Measurements from ENCODE around the gene NISCH.

Gene NISCH

DNA sequence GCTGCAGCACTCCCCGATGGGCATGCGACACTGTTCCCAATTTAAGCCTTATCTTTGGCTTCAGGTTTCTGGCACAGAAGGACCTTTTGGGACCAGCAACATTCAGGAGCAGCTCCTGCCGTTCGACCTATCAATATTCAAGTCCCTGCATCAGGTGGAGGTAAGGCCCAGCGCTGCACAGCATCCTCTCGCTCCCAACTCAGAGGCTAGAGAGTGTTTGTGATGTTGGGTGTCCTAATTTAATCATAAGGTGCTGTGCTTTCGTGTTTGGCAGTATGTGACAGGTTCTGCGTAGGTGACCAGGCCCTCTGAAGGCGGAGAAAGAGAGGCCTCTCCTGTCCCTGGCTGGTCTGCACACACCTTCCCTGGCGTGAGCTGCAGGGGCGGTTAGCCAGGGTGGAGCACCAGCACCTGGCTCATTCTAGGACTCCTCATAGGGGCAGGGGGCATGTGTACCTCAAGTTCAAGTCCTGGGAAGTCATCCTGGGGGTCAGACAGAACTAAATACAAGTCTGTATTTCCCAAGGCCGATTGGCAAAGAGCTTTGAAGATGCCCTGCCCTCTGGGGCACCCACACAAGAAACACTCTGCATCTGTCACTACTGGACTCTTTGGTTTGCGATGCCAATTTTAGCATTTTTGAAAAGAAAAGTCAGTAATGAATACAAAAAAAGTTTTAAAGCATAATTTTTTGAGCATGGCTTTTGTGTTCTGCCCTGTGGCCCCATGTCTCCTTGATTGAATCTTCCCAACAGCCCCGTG, 17.0 kb downstream of the NISCH start:
- no peak for DNase-seq

DNA sequence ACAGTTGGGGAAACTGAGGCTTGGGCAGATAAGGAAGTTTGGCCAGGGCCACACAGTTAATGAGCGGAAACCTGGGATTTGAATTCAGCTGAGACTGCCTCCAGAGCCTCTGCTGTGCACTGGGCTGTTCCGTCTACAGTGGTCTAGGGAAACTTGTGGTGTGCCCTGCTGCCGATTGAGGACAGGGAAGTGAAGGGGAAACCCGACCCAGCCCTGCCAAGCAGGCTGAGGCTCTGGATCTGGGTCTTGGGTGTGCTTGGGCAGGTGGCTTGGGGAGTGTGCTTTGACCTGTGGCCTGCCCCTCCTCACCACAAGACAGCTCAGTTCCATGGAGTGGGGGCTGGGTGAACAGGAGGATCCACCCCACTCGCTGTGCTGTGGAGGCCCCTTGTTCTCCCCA, 17.6 kb downstream of the NISCH start:
- DNase-seq, result no peak

DNA sequence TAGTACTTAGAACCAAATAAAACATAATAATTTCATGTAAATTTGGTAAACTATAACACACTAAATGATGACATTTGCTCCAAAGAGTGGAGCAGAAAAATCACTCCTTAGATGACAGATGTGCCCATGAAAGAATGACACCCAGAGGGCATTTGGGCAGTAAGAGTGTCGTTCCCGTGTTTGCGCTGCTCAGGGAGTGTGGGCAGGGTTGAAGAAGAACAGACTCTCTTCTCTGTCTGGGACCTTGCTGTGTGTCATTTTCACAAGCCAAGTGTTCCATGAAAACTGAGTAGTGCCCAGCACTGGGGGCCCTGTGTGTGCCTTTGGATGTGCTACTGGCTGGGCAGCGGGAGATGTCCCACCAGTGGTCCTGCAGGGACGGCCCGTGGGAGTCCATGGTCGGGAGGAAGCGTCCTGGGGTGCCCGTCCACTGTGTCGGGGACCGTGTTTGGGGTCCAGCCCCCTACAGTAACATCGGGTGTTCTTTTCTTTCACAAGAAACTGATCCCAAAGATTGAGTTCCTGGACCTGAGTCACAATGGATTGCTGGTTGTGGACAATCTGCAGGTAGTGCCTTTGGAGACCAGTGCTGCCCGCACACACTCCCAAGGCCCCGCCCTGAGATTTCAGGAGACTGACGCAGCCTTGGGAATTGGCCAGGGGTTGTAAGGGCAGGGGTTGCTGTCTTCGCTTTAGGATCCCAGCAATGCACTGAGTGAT, 21.8 kb downstream of the NISCH start:
- DNase-seq, result no peak

DNA sequence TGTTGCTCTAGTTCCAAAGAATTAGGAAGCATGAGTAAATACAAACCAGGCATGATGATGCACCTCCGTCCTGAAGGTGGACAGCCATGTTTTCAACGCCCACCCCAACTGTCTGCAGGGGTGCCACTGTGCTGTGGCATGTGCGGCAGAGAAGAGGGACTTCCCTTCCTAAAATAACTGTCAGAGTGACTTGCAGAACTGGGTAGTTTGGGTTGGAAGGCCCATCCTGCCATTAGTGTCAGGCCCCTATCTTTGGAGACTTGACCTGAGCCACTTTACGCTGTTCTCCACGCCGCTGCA, 22.3 kb downstream of the NISCH start:
- DNase-seq, result no peak

DNA sequence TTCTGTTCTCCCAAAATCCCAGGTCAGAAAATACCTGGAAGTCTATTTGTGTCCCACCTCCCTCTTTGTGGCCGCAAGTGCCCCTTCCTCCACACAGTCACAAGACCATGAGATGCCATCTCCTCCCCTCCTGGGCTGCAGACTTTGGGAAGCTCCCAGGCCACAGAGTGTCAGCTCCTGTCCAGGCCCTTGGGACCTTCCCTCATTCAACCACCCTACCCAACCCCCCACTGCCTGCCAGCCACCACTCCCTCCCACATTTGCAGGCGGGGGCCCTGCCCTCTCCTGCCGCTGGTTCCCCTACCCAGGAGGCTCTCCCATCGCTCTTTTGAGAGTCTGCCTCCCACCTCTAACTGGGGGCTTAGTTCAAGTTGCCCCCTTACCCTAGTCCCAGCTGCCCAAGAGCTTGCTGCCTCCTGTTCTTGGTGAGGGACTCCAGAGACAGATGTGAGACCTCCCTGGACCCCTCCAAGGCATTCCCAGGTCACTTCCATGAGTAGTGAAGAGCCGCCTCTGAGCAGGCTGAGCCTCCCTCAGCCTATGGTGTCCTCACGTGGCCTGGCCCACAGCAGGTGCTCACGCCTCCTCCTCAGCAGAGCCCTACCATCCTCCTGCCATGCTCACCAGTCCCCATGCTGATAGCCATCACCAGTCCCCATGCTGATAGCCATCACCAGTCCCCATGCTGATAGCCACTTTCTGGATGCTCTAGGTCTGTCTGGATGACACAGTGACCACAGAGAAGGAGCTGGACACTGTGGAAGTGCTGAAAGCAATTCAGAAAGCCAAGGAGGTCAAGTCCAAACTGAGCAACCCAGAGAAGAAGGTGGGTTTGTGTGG, 23.9 kb downstream of the NISCH start:
- DNase-seq, result no peak

DNA sequence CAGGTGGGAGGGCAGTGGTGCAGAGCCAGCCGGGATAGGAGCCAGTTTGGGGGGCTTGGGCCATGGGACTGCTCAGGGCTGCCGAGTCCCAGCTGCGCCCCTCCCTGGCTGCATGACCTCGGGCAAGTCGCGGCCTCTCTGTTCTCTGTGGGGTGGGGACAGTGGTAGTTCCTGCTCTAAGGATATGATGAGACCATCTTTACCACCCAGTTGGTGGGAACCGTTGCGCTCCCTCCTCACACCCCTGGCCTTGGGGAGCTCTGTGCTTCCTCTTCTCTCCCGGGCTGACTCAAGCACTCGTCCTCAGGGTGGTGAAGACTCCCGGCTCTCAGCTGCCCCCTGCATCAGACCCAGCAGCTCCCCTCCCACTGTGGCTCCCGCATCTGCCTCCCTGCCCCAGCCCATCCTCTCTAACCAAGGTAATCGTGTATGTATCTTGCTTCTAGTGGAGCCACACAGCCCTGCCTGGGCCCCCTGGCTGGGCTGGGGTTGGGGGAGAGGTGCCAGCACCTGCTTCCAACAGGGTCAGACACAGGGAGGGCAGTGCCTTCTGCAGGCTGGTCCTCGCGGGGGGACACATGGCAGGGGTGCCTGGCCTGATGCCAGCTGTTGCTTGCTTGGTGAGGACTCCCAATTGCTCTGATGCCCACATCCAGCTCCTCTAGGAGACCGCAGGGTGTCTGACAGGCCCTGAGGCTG, 24.6 kb downstream of the NISCH start:
- DNase-seq, result no peak

DNA sequence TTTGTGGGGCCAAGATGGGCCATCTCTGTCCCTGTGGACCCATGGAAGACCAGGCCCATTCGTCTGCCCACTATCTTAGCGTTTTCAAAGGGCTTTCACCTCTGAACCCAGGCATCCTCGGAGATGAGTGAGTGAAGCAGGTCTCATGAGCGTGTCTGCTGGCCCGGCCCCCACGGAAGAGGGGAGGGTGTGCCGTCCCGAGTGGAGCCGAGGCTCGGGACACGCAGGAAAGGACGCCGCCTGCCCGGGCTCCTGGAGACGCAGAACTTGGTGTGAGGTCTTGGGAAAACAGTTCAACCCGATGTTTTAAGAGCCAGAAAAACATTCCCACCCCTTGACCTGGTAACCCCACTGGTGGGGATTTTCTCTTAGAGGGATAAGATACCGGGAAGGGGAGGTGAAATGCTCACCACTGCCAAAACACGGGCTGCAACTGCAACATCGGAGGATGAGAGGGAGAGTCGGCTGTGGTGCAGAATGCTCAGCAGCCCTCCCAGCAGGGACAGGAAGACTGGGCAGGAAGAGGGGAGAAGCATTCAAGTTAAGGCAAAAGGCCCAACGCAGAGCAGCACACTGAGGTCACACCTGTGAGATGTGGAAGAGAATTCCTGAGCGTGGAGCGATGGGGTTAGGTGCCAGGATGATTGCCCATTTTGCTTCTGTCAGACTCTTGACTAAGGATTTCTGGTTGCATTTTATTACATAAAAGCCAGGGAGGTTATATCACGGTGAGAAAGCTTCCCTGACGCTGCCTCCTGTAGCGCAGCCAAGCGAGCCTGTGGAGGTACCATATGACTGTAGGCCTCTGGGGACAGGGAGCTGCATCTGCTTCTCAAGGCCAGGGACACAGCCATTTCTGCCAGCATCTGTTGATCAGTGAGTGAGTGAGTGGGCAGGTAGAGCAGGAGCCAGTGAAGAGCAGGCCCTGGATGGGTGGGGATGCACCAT, 25.6 kb downstream of the NISCH start:
- DNase-seq, result no peak

DNA sequence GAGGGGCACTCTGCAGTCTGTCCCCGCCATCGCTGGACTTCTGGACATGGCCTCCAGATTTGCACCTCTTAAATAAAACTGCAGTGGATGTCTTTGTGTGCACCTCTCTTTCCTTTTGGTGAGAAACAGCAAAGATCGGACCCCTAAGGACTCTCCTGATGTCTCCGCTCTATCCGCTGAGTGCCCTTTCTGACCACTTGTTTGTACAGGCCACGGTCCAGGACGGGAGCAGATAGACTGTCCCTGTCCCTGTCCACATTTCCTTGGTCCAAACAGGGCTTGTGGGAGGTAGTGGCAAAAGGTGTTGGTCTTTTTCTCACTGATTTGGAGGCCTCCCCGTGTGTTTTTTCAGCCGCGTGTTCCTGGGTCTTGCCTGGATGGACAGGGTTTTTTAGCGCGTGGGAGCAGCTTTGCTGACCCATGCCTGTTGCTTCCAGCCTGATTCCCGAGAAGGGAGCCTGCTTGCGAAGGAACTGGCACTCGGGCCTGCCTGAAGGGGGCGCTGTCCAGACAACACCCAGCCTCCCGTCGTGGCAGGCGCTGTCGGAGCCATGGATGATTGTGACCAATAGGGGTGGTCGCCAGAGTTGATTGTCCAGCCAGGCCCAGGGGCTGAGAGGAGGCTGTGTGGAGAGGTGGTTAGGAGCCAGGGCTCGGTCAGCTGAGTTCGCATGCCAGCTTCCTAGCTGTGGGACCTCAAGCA, 26.6 kb downstream of the NISCH start:
- no peak for DNase-seq

DNA sequence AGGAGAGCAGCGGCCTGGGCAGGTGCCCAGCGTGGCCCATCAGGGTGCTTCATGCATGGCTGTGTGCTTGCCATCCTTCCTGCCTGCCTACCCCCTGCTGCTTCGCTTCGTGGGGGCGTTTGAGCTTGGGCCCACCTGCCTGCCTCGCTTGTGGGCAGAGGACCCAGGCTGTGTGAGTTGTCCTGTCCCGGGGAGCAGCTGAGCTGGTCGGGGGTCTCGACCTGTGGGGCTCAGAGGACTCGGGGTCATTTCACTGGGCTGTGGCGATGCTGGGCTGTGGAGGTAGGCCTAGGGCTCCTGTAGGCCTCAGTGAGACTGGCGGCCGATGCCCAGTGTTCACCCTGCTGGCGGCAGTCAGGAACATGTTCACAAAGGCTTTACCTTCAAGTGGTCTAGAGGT, 27.7 kb downstream of the NISCH start:
- DNase-seq, result no peak

DNA sequence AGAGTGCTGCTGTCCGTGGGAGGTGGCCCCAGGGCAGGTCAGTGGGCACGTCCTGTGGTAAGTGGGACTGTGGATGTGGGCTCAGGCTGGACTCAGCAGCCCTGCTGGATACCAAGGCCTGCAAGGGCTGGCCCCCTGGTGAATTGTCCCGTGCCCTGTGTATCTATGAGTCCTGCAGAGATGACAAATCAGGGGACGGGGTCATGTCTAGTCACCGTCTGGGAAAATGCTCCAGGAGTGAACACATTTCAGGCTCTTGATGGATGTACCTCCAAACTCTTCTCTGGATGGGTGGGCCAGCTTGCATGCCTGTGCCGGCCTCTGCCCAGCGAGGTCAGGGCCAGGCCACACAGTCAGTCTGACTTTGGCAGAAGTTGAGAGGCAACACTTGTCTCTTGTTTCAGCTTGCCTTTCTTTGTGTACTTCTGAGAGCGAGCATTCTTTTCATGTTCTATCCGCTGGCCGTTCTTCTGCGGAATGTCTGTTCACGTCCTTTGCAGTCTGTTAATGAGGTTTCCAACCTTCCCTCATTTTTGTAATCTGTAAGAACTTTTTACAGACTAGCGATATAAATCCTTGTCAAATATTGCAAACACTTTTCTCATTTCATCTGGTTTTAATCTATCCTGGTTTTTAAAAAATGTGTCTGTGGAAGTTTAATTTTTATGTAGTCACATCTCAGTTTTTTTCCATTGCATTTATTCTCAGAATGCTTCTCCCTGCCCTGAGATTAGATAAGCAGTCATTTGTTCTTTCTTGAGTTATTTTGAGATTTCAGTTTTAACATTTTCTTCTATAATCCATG, 28.4 kb downstream of the NISCH start:
- no peak for DNase-seq

DNA sequence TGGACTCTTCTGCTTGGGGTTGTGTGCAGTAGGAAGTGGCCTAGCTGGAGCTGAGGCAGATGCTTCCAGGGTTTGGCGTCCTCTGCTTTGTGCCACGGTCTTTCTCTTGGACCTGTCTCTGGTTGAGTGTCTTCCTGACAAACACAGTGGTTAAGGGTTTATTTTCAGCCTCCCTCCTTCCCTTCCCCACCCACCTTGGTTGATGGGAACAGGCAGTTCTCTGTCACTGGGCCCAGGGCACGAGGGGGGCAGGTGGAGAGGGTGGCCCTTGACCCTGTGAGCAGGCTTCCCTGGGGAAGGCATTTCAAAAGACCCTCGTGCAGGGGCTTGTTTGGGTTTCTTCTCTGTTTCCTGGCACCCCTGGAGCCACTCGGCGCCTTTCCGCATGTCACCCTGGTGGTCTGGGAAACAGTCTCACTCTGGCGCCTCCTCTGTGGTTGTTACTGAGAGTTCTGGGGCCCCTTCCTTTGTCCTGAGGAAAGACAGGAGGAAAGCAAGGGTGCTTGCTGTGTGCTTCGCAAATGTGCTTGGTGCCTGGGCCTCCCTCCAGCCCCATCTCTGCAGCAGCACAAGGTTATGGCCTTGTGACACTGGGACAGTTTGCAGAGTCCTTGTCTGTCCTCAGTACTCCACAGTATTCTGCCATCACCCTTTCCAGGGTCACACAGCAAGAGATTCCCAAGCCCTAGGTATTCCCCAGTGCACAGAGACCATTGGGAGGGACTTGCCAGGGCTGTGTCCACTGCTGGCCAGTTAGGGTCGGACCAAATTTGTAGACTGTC, 29.5 kb downstream of the NISCH start:
- no peak for DNase-seq

DNA sequence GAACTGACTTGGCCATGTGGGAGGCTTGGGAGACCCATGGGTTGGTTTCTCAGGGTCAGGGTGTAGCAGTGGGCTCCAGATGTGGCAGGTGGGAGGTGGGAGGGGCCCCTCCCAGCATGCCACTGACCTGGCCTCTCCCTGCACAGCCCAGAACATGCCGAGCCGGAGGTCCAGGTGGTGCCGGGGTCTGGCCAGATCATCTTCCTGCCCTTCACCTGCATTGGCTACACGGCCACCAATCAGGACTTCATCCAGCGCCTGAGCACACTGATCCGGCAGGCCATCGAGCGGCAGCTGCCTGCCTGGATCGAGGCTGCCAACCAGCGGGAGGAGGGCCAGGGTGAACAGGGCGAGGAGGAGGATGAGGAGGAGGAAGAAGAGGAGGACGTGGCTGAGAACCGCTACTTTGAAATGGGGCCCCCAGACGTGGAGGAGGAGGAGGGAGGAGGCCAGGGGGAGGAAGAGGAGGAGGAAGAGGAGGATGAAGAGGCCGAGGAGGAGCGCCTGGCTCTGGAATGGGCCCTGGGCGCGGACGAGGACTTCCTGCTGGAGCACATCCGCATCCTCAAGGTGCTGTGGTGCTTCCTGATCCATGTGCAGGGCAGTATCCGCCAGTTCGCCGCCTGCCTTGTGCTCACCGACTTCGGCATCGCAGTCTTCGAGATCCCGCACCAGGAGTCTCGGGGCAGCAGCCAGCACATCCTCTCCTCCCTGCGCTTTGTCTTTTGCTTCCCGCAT, 31.8 kb downstream of the NISCH start:
- DNase-seq, result no peak

DNA sequence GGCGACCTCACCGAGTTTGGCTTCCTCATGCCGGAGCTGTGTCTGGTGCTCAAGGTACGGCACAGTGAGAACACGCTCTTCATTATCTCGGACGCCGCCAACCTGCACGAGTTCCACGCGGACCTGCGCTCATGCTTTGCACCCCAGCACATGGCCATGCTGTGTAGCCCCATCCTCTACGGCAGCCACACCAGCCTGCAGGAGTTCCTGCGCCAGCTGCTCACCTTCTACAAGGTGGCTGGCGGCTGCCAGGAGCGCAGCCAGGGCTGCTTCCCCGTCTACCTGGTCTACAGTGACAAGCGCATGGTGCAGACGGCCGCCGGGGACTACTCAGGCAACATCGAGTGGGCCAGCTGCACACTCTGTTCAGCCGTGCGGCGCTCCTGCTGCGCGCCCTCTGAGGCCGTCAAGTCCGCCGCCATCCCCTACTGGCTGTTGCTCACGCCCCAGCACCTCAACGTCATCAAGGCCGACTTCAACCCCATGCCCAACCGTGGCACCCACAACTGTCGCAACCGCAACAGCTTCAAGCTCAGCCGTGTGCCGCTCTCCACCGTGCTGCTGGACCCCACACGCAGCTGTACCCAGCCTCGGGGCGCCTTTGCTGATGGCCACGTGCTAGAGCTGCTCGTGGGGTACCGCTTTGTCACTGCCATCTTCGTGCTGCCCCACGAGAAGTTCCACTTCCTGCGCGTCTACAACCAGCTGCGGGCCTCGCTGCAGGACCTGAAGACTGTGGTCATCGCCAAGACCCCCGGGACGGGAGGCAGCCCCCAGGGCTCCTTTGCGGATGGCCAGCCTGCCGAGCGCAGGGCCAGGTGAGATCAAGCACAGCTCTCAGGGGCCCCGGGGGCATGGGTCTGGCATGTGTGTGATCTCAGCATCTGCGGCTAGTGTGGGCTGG, 32.6 kb downstream of the NISCH start:
- DNase-seq, result no peak

DNA sequence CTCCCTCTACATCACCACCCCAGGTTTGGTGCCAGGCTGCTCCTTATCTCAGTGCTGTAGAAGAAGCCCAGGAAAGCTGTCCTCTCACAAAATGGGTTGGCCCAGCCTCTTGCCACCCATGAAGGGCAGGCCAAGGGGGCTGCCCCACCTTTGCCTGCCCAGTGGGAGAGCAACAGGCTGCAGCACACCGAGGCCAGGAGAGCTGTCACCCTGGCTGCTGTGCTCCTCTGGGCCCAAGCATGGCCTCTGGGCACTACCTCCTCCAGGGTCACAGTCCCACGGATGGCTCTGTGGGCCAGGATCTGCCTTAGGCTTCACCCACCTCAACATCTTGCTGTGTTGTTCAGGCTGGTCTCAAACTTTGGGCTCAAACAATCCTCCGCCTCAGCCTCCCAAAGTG, 33.3 kb downstream of the NISCH start:
- no peak for DNase-seq

DNA sequence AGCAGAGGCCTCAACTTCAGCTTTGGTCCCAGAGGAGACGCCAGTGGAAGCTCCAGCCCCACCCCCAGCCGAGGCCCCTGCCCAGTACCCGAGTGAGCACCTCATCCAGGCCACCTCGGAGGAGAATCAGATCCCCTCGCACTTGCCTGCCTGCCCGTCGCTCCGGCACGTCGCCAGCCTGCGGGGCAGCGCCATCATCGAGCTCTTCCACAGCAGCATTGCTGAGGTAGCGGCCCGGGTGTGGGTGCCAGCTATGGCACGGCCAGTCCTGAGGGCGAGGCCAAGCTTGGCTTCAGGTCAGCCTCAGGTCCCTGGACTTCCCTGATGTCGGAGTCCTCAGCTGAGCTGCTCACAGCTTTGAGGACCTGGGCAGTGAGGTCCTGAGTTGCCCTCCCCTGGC, 34.0 kb downstream of the NISCH start:
- no peak for DNase-seq

DNA sequence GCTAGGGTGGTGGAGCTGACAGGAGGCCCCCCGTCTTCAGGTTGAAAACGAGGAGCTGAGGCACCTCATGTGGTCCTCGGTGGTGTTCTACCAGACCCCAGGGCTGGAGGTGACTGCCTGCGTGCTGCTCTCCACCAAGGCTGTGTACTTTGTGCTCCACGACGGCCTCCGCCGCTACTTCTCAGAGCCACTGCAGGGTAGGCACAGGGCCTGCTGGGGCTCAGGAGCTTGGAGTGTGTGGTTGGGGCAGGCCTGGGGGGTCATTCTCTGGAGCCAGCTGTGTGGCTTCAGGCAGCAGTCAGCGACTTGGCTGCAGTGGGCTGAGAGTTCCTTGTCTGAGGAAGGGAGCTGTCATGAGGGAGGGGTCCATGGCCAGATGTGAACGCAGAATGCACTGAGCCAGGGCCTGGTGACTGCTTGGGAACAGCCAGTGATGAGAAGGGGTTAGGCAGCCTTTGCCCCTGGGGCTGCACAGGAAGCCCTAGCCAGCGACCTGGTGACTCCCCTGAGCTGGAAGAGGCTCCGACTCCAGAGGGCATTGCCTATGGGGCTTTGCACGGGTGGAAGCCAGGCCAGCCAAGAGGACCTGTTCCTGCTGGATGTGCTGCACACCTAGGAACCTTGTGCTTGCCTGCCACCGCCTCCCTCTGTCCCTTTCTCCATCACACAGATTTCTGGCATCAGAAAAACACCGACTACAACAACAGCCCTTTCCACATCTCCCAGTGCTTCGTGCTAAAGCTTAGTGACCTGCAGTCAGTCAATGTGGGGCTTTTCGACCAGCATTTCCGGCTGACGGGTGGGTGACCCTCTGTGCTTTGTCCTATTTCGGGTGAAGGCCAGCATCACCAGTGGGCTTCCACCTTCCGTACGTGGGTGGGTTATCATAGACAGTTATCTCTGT, 34.9 kb downstream of the NISCH start:
- DNase-seq, result no peak
